Measurements from ENCODE around the gene LARGE2. TPM values are rescaled to one million over a fixed set of nuclear protein-coding genes. Genes with fewer than 3 reads are reported as not detected.

Gene LARGE2
- total and polyA plus RNA-seq, 2 of the 13 experiments (the other 11 are each of a cell fraction or from before 2014, with no cell fraction given) = 8.5 to 21.6 TPM

DNA sequence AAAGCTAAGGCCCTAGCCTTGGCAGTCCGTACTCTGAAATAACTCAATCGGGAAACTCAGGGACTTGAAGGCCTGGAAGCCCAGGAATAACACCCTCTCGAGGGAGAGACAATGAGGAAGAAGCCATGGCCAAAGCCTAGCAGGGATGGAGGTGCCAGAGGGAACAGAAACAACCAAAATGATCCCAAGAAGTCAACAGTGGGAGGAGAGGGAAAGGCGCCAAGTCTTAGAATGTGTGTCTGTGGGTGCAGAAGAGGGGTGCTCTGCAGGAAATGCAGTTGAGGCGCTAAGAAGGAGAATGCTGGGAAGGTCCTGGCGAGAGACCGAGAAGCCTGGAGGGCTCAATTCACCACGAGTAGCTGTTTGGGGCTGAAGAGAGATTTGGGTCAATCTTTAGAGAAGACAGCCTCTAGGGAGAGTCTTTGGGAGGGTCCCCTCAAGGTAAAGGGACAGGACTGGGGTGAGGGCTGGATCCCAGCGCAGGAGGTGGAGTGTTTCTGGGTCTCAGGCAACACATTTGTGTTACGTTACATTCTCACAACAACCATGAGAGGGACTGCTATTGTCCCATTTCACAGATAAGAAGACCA is 37.8 kb upstream of the LARGE2 start:
- ATAC-seq = no peak
- intact Hi-C loops (cut with micrococcal nuclease; ENCODE audit: unreplicated experiment) = no loop called here
- no TSS peak for BruUV-seq (replicated peaks)
- Histone ChIP-seq H3K9ac (ENCODE audit: insufficient read depth, low read depth, low read length) (no peak overlapping the region), H3K27ac (ENCODE audit: extremely low read length, insufficient read depth, low read length) (no peak overlapping the region), H3K4me2 (ENCODE audit: low read depth, low read length) (peak overlapping the region; percentile 43; the same call in 1 of the 2 replicates), H3K9me3 (ENCODE audit: low read length) (no peaks in the 10 kb centered on the region), H3K27me3 (ENCODE audit: control insufficient read depth in 1 of 2, insufficient read depth in 2 of 2, low read length in 2 of 2) (no peaks in the 10 kb centered on the region; a peak in 1 of 5 replicates), H3K4me3 (replicated peaks in 1 of 3; ENCODE audit: insufficient read depth in 1 of 3, low read depth in 2 of 3, low read length in 3 of 3) (0 out of 6 replicates have a peak overlapping the region, but pooled peaks of 1 of the 3 experiments have one; percentile 18), H3K79me2 (ENCODE audit: insufficient read depth, low read length) (no peaks in the 10 kb centered on the region), H2AFZ (ENCODE audit: low read length) (no peak overlapping the region), H3K4me1 (ENCODE audit: insufficient read depth, low read length) (no peaks in the 10 kb centered on the region), H4K20me1 (ENCODE audit: insufficient read depth, low read length) (peaks cover 12% of the 10 kb centered on the region; the same call in 1 of the 2 replicates), H3K36me3 (replicated peaks in 1 of 2; ENCODE audit: control insufficient read depth in 1 of 2, insufficient read depth in 2 of 2, low read length in 2 of 2) (peaks cover 0 to 7% of the 10 kb centered on the region in 2 experiments; a peak in 2 of 5 replicates)
- no peak for FAIRE-seq
- CTCF ChIA-PET (ENCODE audit: low intra/inter-chr PET ratio, low total read pairs) = no interaction called here
- in situ Hi-C loops (cut with HindIII; ENCODE audit: extremely low pct_ligation_motif_present, low pct_unique_long_range_greater_than_20kb) = no loop called here
- WGBS (ENCODE audit: low lambda C conversion rate) = 77% methylated on average over 10 of the region's 10 CpGs
- no peak for DNase-seq (ENCODE audit: low spot score)
- no peak for TF ChIP-seq TCF12 (IDR thresholded peaks at IDR 0.05)
- TF ChIP-seq TCF12 (CRISPR knock-in tag; IDR thresholded peaks at IDR 0.05) = 0 out of 2 replicates have a peak, but pooled peaks have one; percentile 19
- TF ChIP-seq GTF2F1 (IDR thresholded peaks at IDR 0.05; ENCODE audit: low read length) = no peak
- TF ChIP-seq, protein P1, sequence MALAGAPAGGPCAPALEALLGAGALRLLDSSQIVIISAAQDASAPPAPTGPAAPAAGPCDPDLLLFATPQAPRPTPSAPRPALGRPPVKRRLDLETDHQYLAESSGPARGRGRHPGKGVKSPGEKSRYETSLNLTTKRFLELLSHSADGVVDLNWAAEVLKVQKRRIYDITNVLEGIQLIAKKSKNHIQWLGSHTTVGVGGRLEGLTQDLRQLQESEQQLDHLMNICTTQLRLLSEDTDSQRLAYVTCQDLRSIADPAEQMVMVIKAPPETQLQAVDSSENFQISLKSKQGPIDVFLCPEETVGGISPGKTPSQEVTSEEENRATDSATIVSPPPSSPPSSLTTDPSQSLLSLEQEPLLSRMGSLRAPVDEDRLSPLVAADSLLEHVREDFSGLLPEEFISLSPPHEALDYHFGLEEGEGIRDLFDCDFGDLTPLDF (CRISPR knock-in tag; IDR thresholded peaks at IDR 0.05) = no peak
- TF ChIP-seq ZSCAN29 (CRISPR knock-in tag; conservative IDR thresholded peaks at IDR 0.05) = no peak
- TF ChIP-seq ZNF143 (CRISPR knock-in tag; IDR thresholded peaks at IDR 0.05) = no peak
- TF ChIP-seq ZBTB44 (CRISPR knock-in tag; IDR thresholded peaks at IDR 0.05) = no peak
- no peak for TF ChIP-seq ZNF589 (CRISPR knock-in tag; conservative IDR thresholded peaks at IDR 0.05)
- TF ChIP-seq SNAI1 (CRISPR knock-in tag; IDR thresholded peaks at IDR 0.05; ENCODE audit: borderline replicate concordance) = peak; percentile 24; the same call in 1 of the 2 replicates
- no peak for TF ChIP-seq MLXIP (CRISPR knock-in tag; IDR thresholded peaks at IDR 0.05; ENCODE audit: borderline replicate concordance)
- POLR2A ChIA-PET = no interaction called here

Data from HepG2 (cell line).